ENCODE data around the gene DDX6.
"Not testable (repeated sequence)": the region's sequence is repeated elsewhere in the genome, so short reads cannot be mapped to it uniquely, and the experiment has no call there.

- TF ChIP-seq, protein P1, sequence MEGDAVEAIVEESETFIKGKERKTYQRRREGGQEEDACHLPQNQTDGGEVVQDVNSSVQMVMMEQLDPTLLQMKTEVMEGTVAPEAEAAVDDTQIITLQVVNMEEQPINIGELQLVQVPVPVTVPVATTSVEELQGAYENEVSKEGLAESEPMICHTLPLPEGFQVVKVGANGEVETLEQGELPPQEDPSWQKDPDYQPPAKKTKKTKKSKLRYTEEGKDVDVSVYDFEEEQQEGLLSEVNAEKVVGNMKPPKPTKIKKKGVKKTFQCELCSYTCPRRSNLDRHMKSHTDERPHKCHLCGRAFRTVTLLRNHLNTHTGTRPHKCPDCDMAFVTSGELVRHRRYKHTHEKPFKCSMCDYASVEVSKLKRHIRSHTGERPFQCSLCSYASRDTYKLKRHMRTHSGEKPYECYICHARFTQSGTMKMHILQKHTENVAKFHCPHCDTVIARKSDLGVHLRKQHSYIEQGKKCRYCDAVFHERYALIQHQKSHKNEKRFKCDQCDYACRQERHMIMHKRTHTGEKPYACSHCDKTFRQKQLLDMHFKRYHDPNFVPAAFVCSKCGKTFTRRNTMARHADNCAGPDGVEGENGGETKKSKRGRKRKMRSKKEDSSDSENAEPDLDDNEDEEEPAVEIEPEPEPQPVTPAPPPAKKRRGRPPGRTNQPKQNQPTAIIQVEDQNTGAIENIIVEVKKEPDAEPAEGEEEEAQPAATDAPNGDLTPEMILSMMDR (IDR thresholded peaks at IDR 0.05) = not testable (repeated sequence)
- not testable (repeated sequence) for TF ChIP-seq POLR2A (IDR thresholded peaks at IDR 0.05); EP300 (IDR thresholded peaks at IDR 0.05; ENCODE audit: low read depth); POLR2AphosphoS5 (IDR thresholded peaks at IDR 0.05)
Observed at GRCh38 chr11:118727721-118728066, 63.3 kb downstream of the DDX6 start.
